ENCODE data around the gene HTR3E.
"Not testable (repeated sequence)": the region's sequence is repeated elsewhere in the genome, so short reads cannot be mapped to it uniquely, and the experiment has no call there.

The HTR3E gene

GRCh38 chr3:184078851-184079250, 18.0 kb upstream of the HTR3E start:
- ATAC-seq (replicated peaks), result no peak
- H3K9me3 Mint-ChIP-seq, result no peaks in the 10 kb centered on the region

DNA sequence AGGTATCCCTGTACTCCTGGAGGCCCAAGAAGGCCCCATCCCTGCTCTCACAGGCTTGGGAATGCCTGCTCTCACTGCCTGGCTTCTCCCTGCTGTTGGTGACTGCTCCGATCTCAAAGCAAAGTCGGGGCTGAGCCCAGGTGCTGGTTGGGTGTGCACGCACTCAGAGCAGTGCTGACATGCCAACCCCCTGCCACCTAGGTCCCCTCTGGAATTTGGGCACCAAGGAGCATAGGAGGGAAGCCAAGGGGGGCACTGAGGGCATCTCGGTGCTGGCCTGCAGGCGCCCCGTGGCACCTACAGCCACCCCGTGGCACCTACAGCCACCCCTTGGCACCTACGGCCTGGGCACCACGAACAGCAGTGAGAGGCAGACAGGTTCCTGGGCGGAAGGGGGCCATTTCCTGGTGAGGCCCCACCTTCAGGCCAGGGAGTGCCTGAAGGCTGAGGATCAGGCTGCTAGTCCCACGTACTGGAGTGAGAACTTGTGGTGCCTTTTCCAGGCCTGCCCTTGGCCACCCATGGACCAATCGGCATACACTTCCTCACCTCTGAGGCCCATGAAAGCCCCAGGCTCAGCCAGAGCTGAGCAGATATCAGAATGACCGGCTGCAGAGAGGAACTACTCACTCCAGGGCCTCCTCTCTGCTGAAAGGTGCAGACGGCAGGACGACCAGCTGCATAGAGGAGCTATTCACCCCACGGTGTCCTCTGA, 15.6 kb upstream of the HTR3E start:
- no peak for ATAC-seq (replicated peaks)
- Mint-ChIP-seq H3K4me3 (no peak overlapping the region), H3K27me3 (peaks cover 0 to 8% of the 10 kb centered on the region in 2 donors), H3K9me3 (peaks cover 0 to 4% of the 10 kb centered on the region in 2 donors), H3K27ac (no peak overlapping the region), H3K4me1 (ENCODE audit: low read depth in 2 of 2) (peaks cover 0 to 5% of the 10 kb centered on the region in 2 donors), H3K36me3 (ENCODE audit: insufficient read depth) (no peaks in the 10 kb centered on the region)
- DNase-seq, result no peak

More at GRCh38 chr3:184078851-184079250, 18.0 kb upstream of the HTR3E start:
- DNase-seq, result no peak
- no peaks in the 10 kb centered on the region for H3K36me3 Mint-ChIP-seq (ENCODE audit: insufficient read depth)
- H3K4me3 Mint-ChIP-seq, result no peak overlapping the region
- H3K27ac Mint-ChIP-seq, result no peak overlapping the region
- H3K27me3 Mint-ChIP-seq, result peaks cover 7 to 13% of the 10 kb centered on the region in 2 donors
- no peaks in the 10 kb centered on the region for H3K4me1 Mint-ChIP-seq (ENCODE audit: low read depth in 2 of 2)

- ATAC-seq (replicated peaks), result no peak
- no peak for DNase-seq
- Mint-ChIP-seq H3K27ac (no peak overlapping the region), H3K9me3 (peaks cover 0 to 4% of the 10 kb centered on the region in 2 donors), H3K4me3 (no peak overlapping the region), H3K36me3 (ENCODE audit: insufficient read depth) (no peaks in the 10 kb centered on the region), H3K4me1 (ENCODE audit: low read depth in 2 of 2) (peaks cover 0 to 5% of the 10 kb centered on the region in 2 donors), H3K27me3 (peaks cover 0 to 8% of the 10 kb centered on the region in 2 donors)
These were observed 14.8 kb upstream of the HTR3E start for GRCh38 chr3:184082034-184082433.

DNA sequence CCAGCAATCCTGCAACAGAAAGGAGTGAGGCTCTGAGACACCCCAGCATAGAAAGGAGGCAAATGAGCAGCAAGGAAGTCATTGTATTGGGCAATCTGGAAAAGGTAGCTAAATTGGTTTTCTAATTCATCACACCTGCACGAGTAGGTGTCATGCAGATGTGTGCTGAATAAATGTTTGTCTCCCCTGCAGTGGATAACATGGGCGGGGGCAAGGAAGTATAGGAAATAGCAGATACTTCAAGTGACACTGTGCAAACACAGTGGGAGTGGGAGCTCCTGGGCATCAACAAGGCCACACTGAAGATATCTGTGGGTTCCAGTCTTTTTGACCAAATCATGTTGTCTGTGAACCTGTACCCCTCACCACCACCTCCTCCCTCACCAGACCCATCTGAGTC, 14.4 kb upstream of the HTR3E start:
- DNase-seq (no peak), ATAC-seq (replicated peaks) (no peak)
- Mint-ChIP-seq H3K27ac (no peak overlapping the region), H3K27me3 (peaks cover 0 to 4% of the 10 kb centered on the region in 2 donors), H3K4me1 (ENCODE audit: low read depth in 2 of 2) (peaks cover 0 to 5% of the 10 kb centered on the region in 2 donors), H3K36me3 (ENCODE audit: insufficient read depth) (no peaks in the 10 kb centered on the region), H3K4me3 (no peak overlapping the region), H3K9me3 (peaks cover 0 to 4% of the 10 kb centered on the region in 2 donors)

GRCh38 chr3:184085389-184085852, 11.4 kb upstream of the HTR3E start:
- Mint-ChIP-seq H3K27ac (no peak overlapping the region), H3K36me3 (ENCODE audit: insufficient read depth) (no peaks in the 10 kb centered on the region), H3K4me3 (no peak overlapping the region), H3K4me1 (ENCODE audit: low read depth in 2 of 2) (peaks cover 0 to 5% of the 10 kb centered on the region in 2 donors), H3K9me3 (peaks cover 0 to 4% of the 10 kb centered on the region in 2 donors), H3K27me3 (no peaks in the 10 kb centered on the region)
- no peak for ATAC-seq (replicated peaks)
- DNase-seq, result no peak

GRCh38 chr3:184092199-184092598, 4.7 kb upstream of the HTR3E start:
- no peaks in the 10 kb centered on the region for H3K4me1 Mint-ChIP-seq (ENCODE audit: low read depth in 2 of 2)
- peaks cover 6 to 7% of the 10 kb centered on the region in 2 donors for H3K9me3 Mint-ChIP-seq
- peaks cover 20 to 37% of the 10 kb centered on the region in 2 donors for H3K27me3 Mint-ChIP-seq
- no peak for DNase-seq
- no peak for ATAC-seq (replicated peaks)
- no peaks in the 10 kb centered on the region for H3K36me3 Mint-ChIP-seq (ENCODE audit: insufficient read depth)
- no peak overlapping the region for H3K27ac Mint-ChIP-seq
- no peak overlapping the region for H3K4me3 Mint-ChIP-seq

- peaks cover 0 to 2% of the 10 kb centered on the region in 2 donors for H3K9me3 Mint-ChIP-seq
- H3K4me3 Mint-ChIP-seq, result no peak overlapping the region
- H3K27ac Mint-ChIP-seq, result no peak overlapping the region
- ATAC-seq (replicated peaks) (no peak), DNase-seq (no peak)
- no peaks in the 10 kb centered on the region for H3K36me3 Mint-ChIP-seq (ENCODE audit: insufficient read depth)
- H3K27me3 Mint-ChIP-seq, result peaks cover 22 to 36% of the 10 kb centered on the region in 2 donors
- H3K4me1 Mint-ChIP-seq (ENCODE audit: low read depth in 2 of 2), result no peaks in the 10 kb centered on the region
These were observed 692 bp downstream of the HTR3E start for GRCh38 chr3:184097556-184097955.

GRCh38 chr3:184099806-184100686, 3.2 kb downstream of the HTR3E start:
- H3K36me3 Mint-ChIP-seq (ENCODE audit: insufficient read depth), result no peaks in the 10 kb centered on the region
- no peak overlapping the region for H3K4me3 Mint-ChIP-seq
- H3K27ac Mint-ChIP-seq, result no peak overlapping the region
- H3K4me1 Mint-ChIP-seq (ENCODE audit: low read depth in 2 of 2), result no peaks in the 10 kb centered on the region
- no peak for ATAC-seq (replicated peaks)
- DNase-seq, result no peak
- no peaks in the 10 kb centered on the region for H3K9me3 Mint-ChIP-seq
- peaks cover 15 to 19% of the 10 kb centered on the region in 2 donors for H3K27me3 Mint-ChIP-seq

GRCh38 chr3:184110316-184110725, 13.5 kb downstream of the HTR3E start:
- DNase-seq, result no peak
- H3K27me3 Mint-ChIP-seq, result peaks cover 12 to 20% of the 10 kb centered on the region in 2 donors

GRCh38 chr3:184116017-184116416, 19.2 kb downstream of the HTR3E start:
- no peaks in the 10 kb centered on the region for H3K36me3 Mint-ChIP-seq (ENCODE audit: insufficient read depth)
- peaks cover 16 to 26% of the 10 kb centered on the region in 2 donors for H3K27me3 Mint-ChIP-seq
- ATAC-seq (replicated peaks) (no peak), DNase-seq (no peak)
- H3K4me3 Mint-ChIP-seq, result no peak overlapping the region
- no peak overlapping the region for H3K27ac Mint-ChIP-seq
- H3K4me1 Mint-ChIP-seq (ENCODE audit: low read depth in 2 of 2), result no peaks in the 10 kb centered on the region
- no peaks in the 10 kb centered on the region for H3K9me3 Mint-ChIP-seq

More at GRCh38 chr3:184110316-184110725, 13.5 kb downstream of the HTR3E start:
- Mint-ChIP-seq H3K27ac (no peak overlapping the region), H3K4me1 (ENCODE audit: low read depth in 2 of 2) (no peaks in the 10 kb centered on the region), H3K36me3 (ENCODE audit: insufficient read depth) (no peaks in the 10 kb centered on the region), H3K9me3 (no peaks in the 10 kb centered on the region), H3K4me3 (no peak overlapping the region)
- ATAC-seq (replicated peaks), result no peak

DNA sequence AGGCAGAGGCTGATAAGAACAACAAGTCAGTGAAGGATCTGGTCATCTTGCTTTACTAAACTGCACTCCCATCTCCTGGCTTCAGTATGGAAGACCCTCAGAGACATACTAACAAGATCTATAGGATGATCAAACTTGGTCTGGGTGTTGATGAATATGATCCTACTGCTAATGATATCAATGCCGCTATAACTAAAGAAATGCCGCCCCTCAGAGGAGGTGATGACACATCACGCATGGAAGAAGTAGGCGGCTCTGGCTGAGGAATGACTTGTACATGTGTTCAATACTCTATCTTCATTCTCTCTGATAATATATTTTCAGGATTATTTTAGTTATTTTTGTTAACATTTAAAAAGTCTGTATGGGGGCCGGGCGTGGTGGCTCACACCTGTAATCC, 20.8 kb downstream of the HTR3E start:
- ATAC-seq (replicated peaks), result no peak
- Mint-ChIP-seq H3K9me3 (no peaks in the 10 kb centered on the region), H3K27ac (no peak overlapping the region), H3K4me3 (no peak overlapping the region), H3K36me3 (ENCODE audit: insufficient read depth) (no peaks in the 10 kb centered on the region), H3K4me1 (ENCODE audit: low read depth in 2 of 2) (no peaks in the 10 kb centered on the region), H3K27me3 (peaks cover 14 to 26% of the 10 kb centered on the region in 2 donors)
- no peak for DNase-seq

GRCh38 chr3:184121031-184121430, 24.2 kb downstream of the HTR3E start:
- not testable (repeated sequence) for ATAC-seq (replicated peaks); H3K4me1 Mint-ChIP-seq (ENCODE audit: low read depth in 2 of 2); H3K36me3 Mint-ChIP-seq (ENCODE audit: insufficient read depth); H3K27ac Mint-ChIP-seq; H3K9me3 Mint-ChIP-seq; DNase-seq; H3K4me3 Mint-ChIP-seq
- peaks cover 6 to 19% of the 10 kb centered on the region in 2 donors for H3K27me3 Mint-ChIP-seq

- H3K4me3 Mint-ChIP-seq, result no peak overlapping the region
- no peak overlapping the region for H3K27ac Mint-ChIP-seq
- H3K36me3 Mint-ChIP-seq (ENCODE audit: insufficient read depth), result no peaks in the 10 kb centered on the region
- ATAC-seq (replicated peaks) (no peak), DNase-seq (no peak)
- H3K27me3 Mint-ChIP-seq, result peaks cover 0 to 7% of the 10 kb centered on the region in 2 donors
- no peaks in the 10 kb centered on the region for H3K9me3 Mint-ChIP-seq
- no peaks in the 10 kb centered on the region for H3K4me1 Mint-ChIP-seq (ENCODE audit: low read depth in 2 of 2)
These were observed 29.1 kb downstream of the HTR3E start for GRCh38 chr3:184126006-184126405.

All from effector memory CD8-positive, alpha-beta T cell (primary cell).